Activated CD4-positive, alpha-beta T cell treated with anti-CD3 and anti-CD28 coated beads for 24 hours (primary cell): Measurements from ENCODE around the gene LMO4.

Source experiments
- DNase-seq, 2 donors: peaks; one replicate each; pipeline ENCODE4 v3.0.0-alpha.2; 2020; ENCODE audit warnings: low read depth in 2 of 2

LMO4 gene

GRCh38 chr1:87358219-87358618, 29.5 kb downstream of the LMO4 start:
- no peak for DNase-seq

- DNase-seq = no peak
Observed at GRCh38 chr1:87359586-87359985, 30.9 kb downstream of the LMO4 start.

GRCh38 chr1:87362063-87362833, 33.6 kb downstream of the LMO4 start:
- DNase-seq = no peak

- DNase-seq = no peak
Observed at GRCh38 chr1:87362834-87363426, 34.2 kb downstream of the LMO4 start.

- no peak for DNase-seq
Observed at GRCh38 chr1:87367549-87367948, 38.9 kb downstream of the LMO4 start.

- no peak for DNase-seq
Observed at GRCh38 chr1:87368907-87369306, 40.2 kb downstream of the LMO4 start.

GRCh38 chr1:87369736-87370478, 41.2 kb downstream of the LMO4 start:
- no peak for DNase-seq

- DNase-seq = no peak
Observed at GRCh38 chr1:87370544-87370943, 41.9 kb downstream of the LMO4 start.

- no peak for DNase-seq
Observed at GRCh38 chr1:87379306-87379705, 50.6 kb downstream of the LMO4 start.

GRCh38 chr1:87386217-87386790, 57.6 kb downstream of the LMO4 start:
- no peak for DNase-seq

- DNase-seq = no peak
Observed at GRCh38 chr1:87388411-87388810, 59.7 kb downstream of the LMO4 start.

GRCh38 chr1:87389011-87389410, 60.3 kb downstream of the LMO4 start:
- DNase-seq = no peak

GRCh38 chr1:87389546-87389945, 60.9 kb downstream of the LMO4 start:
- DNase-seq = no peak

GRCh38 chr1:87392248-87393192, 63.8 kb downstream of the LMO4 start:
- DNase-seq = no peak

GRCh38 chr1:87393445-87394085, 64.9 kb downstream of the LMO4 start:
- DNase-seq = no peak

GRCh38 chr1:87394513-87394912, 65.8 kb downstream of the LMO4 start:
- DNase-seq = no peak

GRCh38 chr1:87394982-87395381, 66.3 kb downstream of the LMO4 start:
- no peak for DNase-seq
